Endothelial cell (in vitro differentiated cells): Measurements from ENCODE around the gene VMAC. TPM values are rescaled to one million over a fixed set of nuclear protein-coding genes. Genes with fewer than 3 reads are reported as not detected.

ENCODE experiments used
- DNase-seq: peaks from one replicate; pipeline ENCODE4 v3.0.0; 2021; ENCODE audit warnings: low spot score
- H3K27ac Mint-ChIP-seq: one replicate; pipeline ENCODE4 v1.8.0; 2021; ENCODE audit warnings: mixed read lengths, inconsistent platforms; ENCODE audit not compliant: unreplicated experiment
- H3K27me3 Mint-ChIP-seq: one replicate; pipeline ENCODE4 v1.8.0; 2021; ENCODE audit warnings: mild to moderate bottlenecking, moderate library complexity, mixed read lengths, inconsistent platforms; ENCODE audit not compliant: unreplicated experiment
- H3K36me3 Mint-ChIP-seq: one replicate; pipeline ENCODE4 v1.8.0; 2021; ENCODE audit warnings: mild to moderate bottlenecking, low read depth, mixed read lengths, inconsistent platforms; ENCODE audit not compliant: unreplicated experiment
- H3K4me1 Mint-ChIP-seq: one replicate; pipeline ENCODE4 v1.8.0; 2021; ENCODE audit warnings: mild to moderate bottlenecking, mixed read lengths, inconsistent platforms; ENCODE audit not compliant: unreplicated experiment
- H3K4me3 Mint-ChIP-seq: one replicate; pipeline ENCODE4 v1.8.0; 2021; ENCODE audit warnings: mild to moderate bottlenecking, mixed read lengths, inconsistent platforms; ENCODE audit not compliant: unreplicated experiment
- H3K9me3 Mint-ChIP-seq: one replicate; pipeline ENCODE4 v1.8.0; 2021; ENCODE audit warnings: mixed read lengths, inconsistent platforms; ENCODE audit not compliant: unreplicated experiment
- total RNA-seq: library from RNA; stranded (reverse); fragmentation: NEBNext Ultra II Directional; extraction: Animal tissue kit (Norgen Biotek cat#: 25700); gene quantifications from one replicate; pipeline ENCODE4 v1.2.1, GENCODE V29; 2021; ENCODE audit not compliant: unreplicated experiment
- TF ChIP-seq, protein P1 (sequence below): fragments of 200-600 bp; sonication (generic); IDR thresholded peaks from one replicate; pipeline ENCODE4 v1.5.0; 2021; ENCODE audit warnings: antibody characterized with exemption; ENCODE audit not compliant: unreplicated experiment

Gene VMAC
- total RNA-seq, 1 donor from 2014 or later: 8.9 TPM

DNA sequence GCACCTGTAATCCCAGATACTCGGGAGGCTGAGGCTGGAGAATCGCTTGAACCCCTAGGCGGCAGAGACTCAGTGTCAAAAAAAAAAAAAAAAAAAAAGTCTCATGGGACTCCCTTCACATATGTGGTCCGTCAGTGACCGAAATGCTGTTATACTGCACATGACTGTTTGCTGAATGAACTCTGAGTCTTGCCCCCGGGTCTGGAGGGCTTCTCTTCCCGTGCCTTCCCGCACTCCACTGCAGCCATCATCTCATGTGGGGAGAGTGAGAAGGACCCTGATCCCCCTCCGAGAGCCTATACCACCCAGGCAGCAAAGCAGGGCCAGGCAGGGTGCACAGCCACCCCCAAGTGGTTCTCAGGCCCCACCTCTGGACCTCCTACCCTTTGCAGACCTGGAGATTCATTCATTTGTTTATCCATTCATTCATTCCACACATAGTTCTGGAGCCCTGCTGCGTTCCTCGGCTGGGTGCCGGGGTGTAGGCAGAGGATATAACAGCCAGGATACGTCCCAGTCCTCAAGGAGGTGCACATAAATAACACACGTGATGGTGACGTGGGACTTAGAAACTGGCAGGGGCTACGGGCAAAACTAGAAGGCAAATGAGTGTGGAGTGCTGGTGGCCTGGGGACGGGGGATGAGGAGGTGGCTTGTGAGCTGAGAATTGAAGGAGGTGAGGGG lies 15.2 kb upstream of the VMAC start:
- Mint-ChIP-seq H3K4me1 (no peaks in the 10 kb centered on the region), H3K27ac (no peak overlapping the region), H3K36me3 (no peaks in the 10 kb centered on the region), H3K27me3 (peaks cover 5% of the 10 kb centered on the region), H3K4me3 (no peak overlapping the region), H3K9me3 (no peaks in the 10 kb centered on the region)
- TF ChIP-seq, protein P1, sequence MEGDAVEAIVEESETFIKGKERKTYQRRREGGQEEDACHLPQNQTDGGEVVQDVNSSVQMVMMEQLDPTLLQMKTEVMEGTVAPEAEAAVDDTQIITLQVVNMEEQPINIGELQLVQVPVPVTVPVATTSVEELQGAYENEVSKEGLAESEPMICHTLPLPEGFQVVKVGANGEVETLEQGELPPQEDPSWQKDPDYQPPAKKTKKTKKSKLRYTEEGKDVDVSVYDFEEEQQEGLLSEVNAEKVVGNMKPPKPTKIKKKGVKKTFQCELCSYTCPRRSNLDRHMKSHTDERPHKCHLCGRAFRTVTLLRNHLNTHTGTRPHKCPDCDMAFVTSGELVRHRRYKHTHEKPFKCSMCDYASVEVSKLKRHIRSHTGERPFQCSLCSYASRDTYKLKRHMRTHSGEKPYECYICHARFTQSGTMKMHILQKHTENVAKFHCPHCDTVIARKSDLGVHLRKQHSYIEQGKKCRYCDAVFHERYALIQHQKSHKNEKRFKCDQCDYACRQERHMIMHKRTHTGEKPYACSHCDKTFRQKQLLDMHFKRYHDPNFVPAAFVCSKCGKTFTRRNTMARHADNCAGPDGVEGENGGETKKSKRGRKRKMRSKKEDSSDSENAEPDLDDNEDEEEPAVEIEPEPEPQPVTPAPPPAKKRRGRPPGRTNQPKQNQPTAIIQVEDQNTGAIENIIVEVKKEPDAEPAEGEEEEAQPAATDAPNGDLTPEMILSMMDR: no peak
- DNase-seq: no peak

DNA sequence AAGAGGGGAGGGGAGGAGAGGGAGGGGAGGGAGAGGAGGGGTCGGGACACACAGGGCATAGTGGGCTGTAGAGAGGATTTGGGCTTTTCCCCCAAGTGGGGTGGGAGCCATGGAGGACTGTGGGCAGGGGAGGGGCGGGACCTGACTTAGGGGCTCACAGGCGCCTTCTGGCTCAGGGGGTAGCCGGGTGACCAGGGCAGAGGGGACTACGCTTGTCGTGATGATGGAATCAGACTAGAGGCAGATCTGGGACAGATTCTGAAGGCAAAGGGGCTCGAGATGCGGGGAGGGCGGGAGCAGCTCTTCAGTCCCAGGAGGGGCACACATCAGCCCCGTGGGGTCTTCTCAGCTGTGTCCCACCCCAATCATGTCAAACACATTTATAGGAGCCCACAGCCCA lies 14.6 kb upstream of the VMAC start:
- H3K4me1 Mint-ChIP-seq: no peaks in the 10 kb centered on the region
- DNase-seq: no peak
- no peaks in the 10 kb centered on the region for H3K36me3 Mint-ChIP-seq
- H3K27ac Mint-ChIP-seq: no peak overlapping the region
- H3K27me3 Mint-ChIP-seq: peaks cover 5% of the 10 kb centered on the region
- no peaks in the 10 kb centered on the region for H3K9me3 Mint-ChIP-seq
- H3K4me3 Mint-ChIP-seq: no peak overlapping the region
- TF ChIP-seq, protein P1: no peak

DNA sequence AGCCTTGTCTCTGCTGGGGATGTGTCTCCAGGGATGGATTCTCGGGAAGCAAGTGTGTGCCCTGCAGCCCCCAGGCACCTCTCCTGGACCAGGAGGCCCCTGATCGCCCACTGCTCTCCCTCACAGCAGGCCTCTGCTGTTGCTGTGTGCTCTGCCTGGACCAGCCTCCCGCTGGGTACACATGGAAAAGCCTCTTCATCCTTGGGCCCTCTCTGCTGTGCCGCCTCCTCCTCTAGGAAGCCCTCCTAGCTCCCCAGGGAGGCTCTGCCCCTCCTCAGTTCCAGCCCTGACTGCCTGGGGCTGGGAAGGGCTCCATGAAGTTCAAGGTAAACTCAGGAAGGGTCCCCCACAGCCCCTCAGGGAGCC lies 13.1 kb upstream of the VMAC start:
- Mint-ChIP-seq H3K4me3 (no peak overlapping the region), H3K4me1 (no peaks in the 10 kb centered on the region), H3K36me3 (no peaks in the 10 kb centered on the region), H3K27ac (no peak overlapping the region), H3K9me3 (no peaks in the 10 kb centered on the region), H3K27me3 (peaks cover 7% of the 10 kb centered on the region)
- TF ChIP-seq, protein P1: no peak
- no peak for DNase-seq

DNA sequence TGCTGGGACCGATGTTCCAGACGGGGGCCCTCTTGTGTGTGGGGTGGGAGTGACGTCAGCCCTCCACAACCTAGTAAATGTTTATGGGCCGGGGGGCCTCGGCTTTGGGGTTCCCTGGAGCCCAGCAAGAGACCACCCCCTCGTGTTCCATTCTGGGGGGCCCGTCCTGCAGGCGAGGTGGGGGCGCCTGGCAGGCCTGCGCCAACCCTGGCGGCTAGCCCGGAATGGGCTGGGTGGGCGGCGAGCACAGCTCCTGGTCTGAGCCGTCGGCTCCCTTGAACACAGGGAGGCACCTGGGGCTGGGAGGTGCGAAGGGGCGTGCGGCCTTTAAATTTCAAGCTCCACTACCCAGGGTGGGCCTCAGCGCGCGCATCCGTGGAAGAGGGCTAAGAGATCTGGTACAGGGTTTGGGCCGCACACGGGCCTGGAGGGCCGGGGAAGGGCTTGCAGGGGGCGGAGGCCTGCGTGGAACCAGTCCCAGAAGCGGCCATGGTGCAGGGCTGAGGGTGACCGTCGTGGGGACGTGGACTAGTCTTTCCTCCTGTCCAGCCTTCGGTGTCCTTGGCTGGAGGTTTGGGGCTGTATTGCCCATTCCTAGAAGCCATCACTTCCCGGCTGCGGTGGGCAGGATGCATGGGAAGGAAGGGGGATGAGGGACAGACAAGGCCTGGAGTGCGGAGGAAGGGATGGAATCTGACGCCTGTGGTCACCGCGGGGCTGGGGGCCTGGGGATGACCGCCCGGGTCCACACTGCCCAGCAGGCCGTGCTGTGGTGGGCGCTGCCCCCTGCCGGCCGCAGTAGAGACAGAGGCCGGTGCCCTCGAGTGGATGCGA lies 12.5 kb upstream of the VMAC start:
- no peaks in the 10 kb centered on the region for H3K4me1 Mint-ChIP-seq
- H3K27ac Mint-ChIP-seq: no peak overlapping the region
- no peaks in the 10 kb centered on the region for H3K9me3 Mint-ChIP-seq
- no peak overlapping the region for H3K4me3 Mint-ChIP-seq
- peak; percentile 73 for DNase-seq
- TF ChIP-seq, protein P1: peak; percentile 73
- H3K36me3 Mint-ChIP-seq: no peaks in the 10 kb centered on the region
- peaks cover 7% of the 10 kb centered on the region for H3K27me3 Mint-ChIP-seq

DNA sequence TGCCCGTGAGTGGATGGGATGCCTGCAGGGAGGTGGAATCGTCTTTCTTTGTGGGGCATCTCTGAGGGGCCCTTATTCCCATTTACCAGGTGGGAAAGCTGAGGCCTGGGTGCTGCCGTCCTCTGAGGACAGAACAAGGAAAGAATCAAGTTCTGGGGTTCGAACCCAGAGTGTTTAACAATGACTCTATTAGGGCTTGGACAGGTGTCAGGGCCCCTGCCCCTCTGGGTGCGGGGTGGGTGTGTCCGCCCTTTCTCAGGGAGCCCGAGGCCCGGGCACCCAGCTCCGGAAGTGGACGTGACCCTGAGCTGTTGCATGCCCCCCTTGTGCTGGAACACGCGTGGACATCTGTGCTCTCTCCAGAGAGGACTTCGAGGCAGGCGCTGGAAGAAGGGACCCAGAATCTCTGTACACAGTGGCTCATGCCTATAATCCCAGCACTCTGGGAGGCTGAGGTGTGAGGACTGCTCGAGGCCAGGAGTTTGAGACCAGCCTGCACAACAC lies 11.8 kb upstream of the VMAC start:
- Mint-ChIP-seq H3K36me3 (no peaks in the 10 kb centered on the region), H3K27me3 (peaks cover 9% of the 10 kb centered on the region), H3K4me3 (no peak overlapping the region), H3K27ac (no peak overlapping the region), H3K4me1 (no peaks in the 10 kb centered on the region), H3K9me3 (no peaks in the 10 kb centered on the region)
- no peak for DNase-seq
- TF ChIP-seq, protein P1: no peak
